AG09309 (cell line): ENCODE data around the gene USP24.

Experiments used
- DNase-seq: peaks from one replicate; pipeline ENCODE4 v3.0.0-alpha.2; 2010; ENCODE audit warnings: low read depth
- H3K4me3 ChIP-seq: 2 replicates; pipeline ENCODE4 v1.5.1; 2011; ENCODE audit warnings: mild to moderate bottlenecking, low read depth, low read length, moderate library complexity; ENCODE audit not compliant: control insufficient read depth
- CTCF ChIP-seq: IDR thresholded peaks from 2 replicates; pipeline ENCODE4 v1.5.1; 2011; ENCODE audit warnings: mild to moderate bottlenecking, low read depth, low read length, inconsistent platforms; ENCODE audit not compliant: insufficient read depth, control insufficient read depth; ENCODE audit errors: missing control alignments

USP24 gene

GRCh38 chr1:55067022-55067778 is 148.0 kb downstream of the USP24 start:
- no peak for TF ChIP-seq CTCF
- H3K4me3 ChIP-seq = no peak overlapping the region
- DNase-seq = no peak

GRCh38 chr1:55065648-55066047 is 149.5 kb downstream of the USP24 start:
- TF ChIP-seq CTCF = no peak
- no peak overlapping the region for H3K4me3 ChIP-seq
- no peak for DNase-seq

GRCh38 chr1:55064861-55065263 is 150.3 kb downstream of the USP24 start:
- peak; percentile 37 for DNase-seq
- no peak overlapping the region for H3K4me3 ChIP-seq
- no peak for TF ChIP-seq CTCF

- no peak for DNase-seq
- no peak for TF ChIP-seq CTCF
- H3K4me3 ChIP-seq = no peak overlapping the region
Observed at GRCh38 chr1:55064071-55064581, 151.0 kb downstream of the USP24 start.

GRCh38 chr1:55063577-55063942 is 151.6 kb downstream of the USP24 start:
- TF ChIP-seq CTCF = no peak
- DNase-seq = no peak
- no peak overlapping the region for H3K4me3 ChIP-seq

GRCh38 chr1:55062801-55063576 is 152.2 kb downstream of the USP24 start:
- DNase-seq = no peak
- H3K4me3 ChIP-seq = no peak overlapping the region
- no peak for TF ChIP-seq CTCF
